NCI-H2029 (cell line): ENCODE results near the gene MAN1C1.
"Not testable (repeated sequence)": the region's sequence is repeated elsewhere in the genome, so short reads cannot be mapped to it uniquely, and the experiment has no call there.

Experiments
- DNase-seq: peaks from one replicate; lab custom pipeline; 2025; lab: John Stamatoyannopoulos, UW

Gene MAN1C1

GRCh38 chr1:25583519-25584370 is 32.8 kb upstream of the MAN1C1 start:
- DNase-seq = no peak

DNA sequence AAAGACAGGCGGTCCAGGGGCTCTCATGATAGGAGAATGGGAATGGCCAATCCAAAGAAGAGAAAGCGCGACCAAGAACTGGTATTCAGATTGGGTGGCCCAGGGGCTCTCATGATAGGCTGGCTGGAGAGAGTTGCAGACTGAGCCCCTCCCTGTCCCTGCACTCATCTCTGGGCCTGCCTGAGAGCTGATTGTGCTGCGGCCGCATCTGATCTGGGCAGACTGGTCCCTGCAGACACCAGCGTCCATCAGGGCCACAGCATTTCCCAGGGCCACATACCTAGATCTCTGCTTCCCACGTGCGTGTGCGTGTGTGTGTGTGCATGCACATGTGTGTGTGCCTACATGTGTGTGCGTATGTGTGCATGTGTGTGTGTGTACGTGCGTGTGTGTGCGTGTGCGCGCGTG is 30.4 kb upstream of the MAN1C1 start:
- DNase-seq = no peak

- DNase-seq = no peak
Observed at GRCh38 chr1:25587290-25587689, 29.3 kb upstream of the MAN1C1 start.

DNA sequence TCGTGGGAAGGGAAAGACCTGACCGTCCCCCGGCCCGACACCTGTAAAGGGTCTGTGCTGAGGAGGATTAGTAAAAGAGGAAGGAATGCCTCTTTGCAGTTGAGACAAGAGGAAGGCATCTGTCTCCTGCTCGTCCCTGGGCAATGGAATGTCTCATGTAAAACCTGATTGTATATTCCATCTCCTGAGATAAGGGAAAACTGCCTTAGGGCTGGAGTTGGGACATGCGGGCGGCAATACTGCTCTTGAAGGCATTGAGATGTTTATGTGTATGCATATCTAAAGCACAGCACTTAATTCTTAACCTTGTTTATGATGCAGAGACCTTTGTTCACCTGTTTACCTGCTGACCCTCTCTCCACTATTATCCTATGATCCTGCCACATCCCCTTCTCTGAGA is 28.4 kb upstream of the MAN1C1 start:
- DNase-seq = not testable (repeated sequence)

DNA sequence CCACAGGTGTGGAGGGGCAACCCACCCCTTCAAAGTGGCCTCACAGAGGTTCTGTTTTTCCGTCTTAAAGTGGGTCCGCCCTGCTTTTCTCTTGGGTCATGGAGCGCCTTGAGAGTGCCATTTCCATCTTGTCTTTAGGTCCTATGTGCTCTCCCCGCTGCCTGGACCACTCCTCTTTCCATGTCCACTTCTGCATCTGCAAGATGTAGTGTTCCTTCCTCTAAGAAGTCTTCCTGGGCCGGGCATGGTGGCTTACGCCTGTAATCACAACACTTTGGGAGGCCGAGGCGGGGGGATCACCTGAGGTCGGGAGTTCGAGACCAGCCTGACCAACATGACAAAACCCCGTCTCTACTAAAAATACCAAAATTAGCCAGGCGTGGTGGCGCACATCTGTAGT is 27.8 kb upstream of the MAN1C1 start:
- not testable (repeated sequence) for DNase-seq

DNA sequence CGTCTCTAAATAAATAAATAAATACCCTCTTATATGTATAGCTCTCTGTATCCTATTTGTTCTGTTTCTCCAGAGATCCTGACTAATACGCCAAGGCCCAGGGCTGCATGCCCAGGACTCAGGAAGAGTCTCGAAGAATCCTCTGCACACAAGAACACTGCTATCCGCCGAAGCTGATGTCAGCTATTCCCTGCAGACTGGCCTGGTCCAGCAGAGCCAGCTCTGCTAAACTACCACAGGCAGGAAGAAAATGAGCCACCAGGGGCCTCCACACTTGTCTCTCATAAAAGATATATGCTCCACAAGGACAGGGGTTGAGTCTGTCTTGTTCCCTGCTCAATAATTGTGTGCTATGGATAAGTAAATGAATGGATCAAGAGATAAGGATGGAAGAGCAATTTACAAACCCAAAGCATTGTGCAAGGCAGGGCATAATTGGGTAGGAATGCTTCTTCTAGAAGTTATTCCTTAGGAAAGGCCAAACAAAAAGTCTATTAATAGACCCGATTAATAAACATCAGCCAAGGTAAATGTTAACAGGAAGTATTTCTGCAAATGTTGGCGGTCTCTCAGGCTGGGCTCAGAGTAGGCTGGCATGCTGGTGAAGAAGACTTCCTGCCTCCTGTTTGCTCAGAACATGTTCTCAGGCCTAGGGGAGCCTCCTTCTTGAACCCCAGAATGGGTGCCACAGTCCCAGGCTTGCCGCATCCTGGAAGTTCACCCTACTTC is 26.3 kb upstream of the MAN1C1 start:
- no peak for DNase-seq

GRCh38 chr1:25593861-25594260 is 22.7 kb upstream of the MAN1C1 start:
- DNase-seq = no peak

DNA sequence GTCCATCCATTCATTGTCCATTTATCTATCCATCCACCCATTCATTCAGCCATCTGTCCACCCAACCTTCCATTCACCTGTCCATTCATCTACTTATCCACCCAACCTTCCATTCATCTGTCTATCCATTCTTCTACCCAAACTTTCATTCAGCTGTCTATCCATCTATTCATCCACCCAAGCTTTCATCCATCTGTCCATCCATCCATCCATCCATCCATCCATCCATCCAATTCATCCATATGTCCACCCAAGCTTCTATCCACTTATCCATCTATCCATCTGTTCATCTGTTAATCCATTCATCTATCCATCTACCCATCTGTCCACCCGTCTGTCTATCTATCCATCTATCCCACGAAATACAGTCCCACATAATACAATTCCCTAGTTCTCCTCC is 21.6 kb upstream of the MAN1C1 start:
- no peak for DNase-seq

DNA sequence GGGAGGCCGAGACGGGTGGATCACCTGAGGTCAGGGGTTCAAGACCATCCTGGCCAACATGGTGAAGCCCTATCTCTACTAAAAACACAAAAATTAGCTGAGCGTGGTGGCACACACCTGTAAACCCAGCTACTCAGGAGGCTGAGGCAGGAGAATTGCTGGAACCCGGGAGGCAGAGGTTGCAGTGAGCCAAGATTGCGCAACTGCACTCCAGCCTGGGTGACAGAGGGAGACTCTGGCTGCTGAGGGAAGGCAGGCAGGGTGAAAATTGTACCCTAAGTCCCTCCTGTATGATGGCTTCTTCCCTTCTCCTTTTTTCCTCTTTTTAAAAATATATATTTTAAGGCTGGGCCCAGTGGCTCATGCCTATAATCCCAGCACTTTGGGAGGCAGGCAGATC is 19.9 kb upstream of the MAN1C1 start:
- DNase-seq = not testable (repeated sequence)

- no peak for DNase-seq
Observed at GRCh38 chr1:25598879-25599278, 17.7 kb upstream of the MAN1C1 start.

- no peak for DNase-seq
Observed at GRCh38 chr1:25599969-25600610, 16.5 kb upstream of the MAN1C1 start.

- peak; percentile 77 for DNase-seq
Observed at GRCh38 chr1:25600971-25601699, 15.5 kb upstream of the MAN1C1 start.

- DNase-seq = not testable (repeated sequence)
Observed at GRCh38 chr1:25603779-25604538, 12.6 kb upstream of the MAN1C1 start.

- DNase-seq = no peak
Observed at GRCh38 chr1:25607123-25607522, 9.5 kb upstream of the MAN1C1 start.

DNA sequence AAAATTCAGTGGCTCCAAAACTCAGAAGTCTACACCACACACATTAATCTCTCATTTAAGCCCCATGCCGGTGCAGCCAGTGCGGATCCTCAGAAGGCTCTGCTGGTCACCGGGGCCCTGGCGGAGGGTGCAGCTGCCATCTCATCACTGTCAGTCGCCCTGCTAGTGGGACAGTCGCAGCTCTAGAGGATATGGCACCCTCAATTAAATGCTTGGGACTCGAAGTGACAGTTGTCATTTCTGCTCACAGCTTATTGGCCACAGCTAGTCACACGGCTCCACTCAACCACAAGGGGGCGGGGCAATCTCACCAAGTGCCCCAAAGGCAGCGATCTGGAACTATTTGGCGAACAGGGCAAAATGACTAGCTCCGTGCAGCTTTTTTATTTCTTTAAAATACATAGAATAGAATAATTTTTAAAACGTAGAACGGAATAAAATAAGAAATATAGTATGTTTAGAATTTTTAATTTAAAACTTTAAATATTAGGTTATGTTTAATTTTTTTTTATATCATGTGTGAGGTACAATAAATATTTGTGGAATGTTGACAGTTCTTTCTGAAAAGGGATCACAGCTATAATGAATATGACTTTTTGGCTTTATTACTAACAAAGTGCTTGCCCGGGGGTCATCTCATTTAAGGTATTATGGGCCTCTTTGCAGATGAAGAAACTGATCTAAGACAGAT is 8.0 kb upstream of the MAN1C1 start:
- peak; percentile 50 for DNase-seq

GRCh38 chr1:25609921-25610320 is 6.7 kb upstream of the MAN1C1 start:
- DNase-seq = peak; percentile 69

DNA sequence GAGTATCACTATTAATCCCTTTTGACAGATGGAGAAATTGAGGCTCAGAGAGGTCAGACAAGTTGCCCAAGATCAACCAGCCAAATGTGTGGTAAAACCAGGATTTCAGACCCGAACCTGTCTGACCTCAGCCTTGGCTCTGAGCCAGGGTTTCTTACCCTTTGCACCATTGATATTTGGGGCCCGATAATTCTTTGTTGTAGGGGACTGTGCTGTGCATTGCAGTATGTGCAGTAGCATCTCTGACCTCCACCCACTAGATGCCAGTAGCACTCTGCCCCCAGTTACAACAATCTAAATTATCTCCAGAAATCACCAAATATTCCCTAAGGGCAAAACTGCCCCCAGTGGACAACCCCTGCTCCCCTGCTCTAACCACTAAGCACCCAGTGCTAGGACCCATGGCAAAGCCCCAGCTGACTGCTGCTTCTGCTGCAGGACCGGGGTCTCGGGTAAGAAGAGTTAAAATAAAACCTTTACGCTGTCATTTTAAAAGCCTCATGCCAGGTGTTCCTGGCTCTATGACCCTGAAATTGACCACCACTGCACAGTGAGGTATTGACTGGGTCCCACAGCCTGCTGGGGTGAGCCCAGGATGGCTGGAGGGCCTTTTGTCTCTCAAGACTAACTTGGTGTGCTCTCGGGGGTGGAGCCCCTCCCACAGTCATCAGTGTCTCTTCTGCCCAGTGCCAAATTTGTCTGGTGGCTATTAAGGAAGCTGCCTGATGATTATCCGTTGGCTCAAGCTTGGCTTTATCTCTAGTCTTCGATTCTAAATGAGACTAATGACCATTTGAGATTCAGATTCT is 5.6 kb upstream of the MAN1C1 start:
- no peak for DNase-seq

GRCh38 chr1:25611843-25612242 is 4.7 kb upstream of the MAN1C1 start:
- DNase-seq = no peak

- DNase-seq = no peak
Observed at GRCh38 chr1:25612421-25612820, 4.2 kb upstream of the MAN1C1 start.

DNA sequence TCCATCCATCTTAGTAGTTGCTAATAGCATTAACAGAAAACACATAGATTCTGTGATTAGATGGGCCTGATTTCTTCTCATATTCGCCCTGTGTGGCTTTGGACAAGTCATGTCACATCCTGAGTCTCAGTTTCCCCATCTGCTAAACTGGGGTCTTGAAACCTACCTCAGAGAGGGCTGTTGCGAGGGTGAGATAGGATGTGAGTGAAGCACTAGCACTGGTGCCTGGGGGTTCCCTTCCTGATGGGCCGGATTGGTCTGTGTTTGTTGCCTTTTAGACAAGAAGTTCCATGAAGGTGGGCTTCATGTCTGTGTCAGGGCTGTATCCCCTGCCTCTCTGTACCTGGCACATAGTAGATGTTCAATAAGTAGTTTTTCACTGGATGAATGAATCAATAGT is 3.5 kb upstream of the MAN1C1 start:
- no peak for DNase-seq
